Measurements from ENCODE around the gene FAM237A.

FAM237A gene

GRCh38 chr2:206642075-206643025, at the start of gene FAM237A:
Gene FAM237A, plus strand, starts transcription at chr2:206642487. Its CDS starts 1,750 bp downstream, at chr2:206644237.
- FAIRE-seq = no peak
- no peak for DNase-seq (ENCODE audit: extremely low spot score, insufficient read length, low read depth)

GRCh38 chr2:206597717-206598218, 44.5 kb upstream of the FAM237A start:
- DNase-seq (ENCODE audit: extremely low spot score, insufficient read length, low read depth) (no peak), FAIRE-seq (no peak)

GRCh38 chr2:206603243-206603642, 39.0 kb upstream of the FAM237A start:
- DNase-seq (ENCODE audit: extremely low spot score, insufficient read length, low read depth) (no peak), FAIRE-seq (no peak)

DNA sequence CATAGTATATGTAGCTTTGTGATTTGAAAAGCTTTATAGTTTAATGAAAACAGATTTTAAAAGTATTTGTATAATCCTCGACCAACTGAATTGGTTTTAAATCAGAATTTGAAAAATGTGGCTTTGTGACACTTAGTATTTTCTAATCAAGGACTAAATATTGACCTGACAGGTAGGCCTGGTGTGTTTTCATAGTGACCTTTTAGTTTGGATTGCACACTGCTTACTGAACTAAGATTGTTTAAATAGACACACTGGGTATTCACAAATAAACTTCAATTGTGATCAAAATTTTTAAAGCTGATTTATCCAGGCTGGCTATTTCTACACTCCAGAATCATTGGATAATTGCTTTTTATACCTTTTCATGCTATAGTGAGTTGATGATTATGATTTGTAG, 31.8 kb upstream of the FAM237A start:
- DNase-seq (ENCODE audit: extremely low spot score, insufficient read length, low read depth) (no peak), FAIRE-seq (no peak)

DNA sequence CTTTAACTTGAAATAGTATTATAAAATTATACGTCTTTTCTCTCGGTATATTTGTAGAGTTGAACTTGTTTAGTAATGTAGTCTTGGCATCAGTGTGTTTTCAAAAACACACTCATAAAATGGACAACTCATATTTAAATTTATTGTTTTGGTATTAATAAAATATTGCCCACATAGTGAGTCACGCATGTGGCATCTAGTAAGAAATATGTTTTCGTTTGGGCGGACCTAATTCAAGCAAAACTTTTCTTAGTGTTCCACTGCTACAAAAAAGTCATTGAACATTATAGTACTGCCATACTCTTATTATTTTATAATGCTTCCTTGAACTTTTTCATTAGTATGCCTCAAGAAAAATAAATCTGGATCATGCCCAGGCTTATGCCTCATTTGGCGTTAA, 31.1 kb upstream of the FAM237A start:
- no peak for DNase-seq (ENCODE audit: extremely low spot score, insufficient read length, low read depth)
- no peak for FAIRE-seq

GRCh38 chr2:206611736-206612135, 30.6 kb upstream of the FAM237A start:
- FAIRE-seq = no peak
- no peak for DNase-seq (ENCODE audit: extremely low spot score, insufficient read length, low read depth)

- DNase-seq (ENCODE audit: extremely low spot score, insufficient read length, low read depth) (no peak), FAIRE-seq (no peak)
Observed at GRCh38 chr2:206614811-206615210, 27.5 kb upstream of the FAM237A start.

DNA sequence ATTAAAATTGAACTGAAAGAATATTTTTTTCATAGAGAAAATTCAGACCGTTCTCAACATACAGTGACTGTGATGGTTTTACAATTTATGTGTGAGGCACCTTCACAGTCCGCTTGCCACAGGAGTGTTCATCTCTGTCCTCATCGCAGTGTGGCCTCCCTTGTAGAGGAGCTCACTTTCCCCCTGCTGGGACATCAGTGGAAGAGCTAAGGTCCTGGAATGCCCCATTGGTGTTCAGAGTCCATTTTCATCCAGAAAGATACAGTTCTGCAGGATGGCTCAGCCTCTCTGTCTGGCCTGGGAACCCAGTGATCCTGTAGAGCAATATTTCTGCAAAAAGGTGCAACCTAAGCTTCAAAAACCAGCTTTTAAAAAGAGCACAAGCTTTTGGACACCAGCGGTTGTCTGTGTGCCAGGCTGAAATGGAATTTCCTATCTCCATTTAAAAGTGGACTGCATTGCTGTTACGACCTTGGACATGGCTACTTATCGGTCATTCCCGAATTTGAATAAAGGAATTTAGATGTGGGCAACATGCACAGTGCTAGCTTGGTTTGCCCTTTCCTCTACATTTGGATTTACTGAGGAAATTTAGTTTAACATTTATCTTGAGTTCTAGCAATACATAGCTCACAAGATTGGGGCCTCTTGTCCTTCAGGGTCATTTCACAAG, 26.7 kb upstream of the FAM237A start:
- no peak for FAIRE-seq
- DNase-seq (ENCODE audit: extremely low spot score, insufficient read length, low read depth) = no peak

GRCh38 chr2:206616151-206616550, 26.1 kb upstream of the FAM237A start:
- DNase-seq (ENCODE audit: extremely low spot score, insufficient read length, low read depth) (no peak), FAIRE-seq (no peak)

GRCh38 chr2:206619011-206619410, 23.3 kb upstream of the FAM237A start:
- DNase-seq (ENCODE audit: extremely low spot score, insufficient read length, low read depth) = no peak
- FAIRE-seq = no peak

- no peak for FAIRE-seq
- no peak for DNase-seq (ENCODE audit: extremely low spot score, insufficient read length, low read depth)
Observed at GRCh38 chr2:206626108-206626507, 16.2 kb upstream of the FAM237A start.

GRCh38 chr2:206627632-206628031, 14.7 kb upstream of the FAM237A start:
- FAIRE-seq (no peak), DNase-seq (ENCODE audit: extremely low spot score, insufficient read length, low read depth) (no peak)

- DNase-seq (ENCODE audit: extremely low spot score, insufficient read length, low read depth) = no peak
- FAIRE-seq = no peak
Observed at GRCh38 chr2:206631340-206631739, 10.9 kb upstream of the FAM237A start.

DNA sequence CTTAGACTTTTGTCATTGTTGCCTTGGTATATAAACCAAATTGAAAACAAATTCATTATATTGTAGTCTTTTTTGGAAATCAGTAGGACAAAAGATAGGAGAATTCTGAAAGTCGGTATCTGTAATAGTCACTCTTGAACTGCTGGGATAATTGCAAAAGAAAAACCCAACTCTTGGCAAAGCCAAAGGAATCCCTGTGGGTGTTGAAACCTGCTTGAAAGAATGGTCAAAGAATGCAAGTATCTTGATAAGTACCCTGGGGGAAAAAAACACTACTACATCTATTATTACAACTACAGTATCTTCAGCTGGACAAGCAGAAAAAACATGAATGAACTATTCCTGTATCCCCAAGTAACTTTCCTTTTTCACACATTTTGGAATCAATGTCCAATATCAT, 7.3 kb upstream of the FAM237A start:
- no peak for FAIRE-seq
- no peak for DNase-seq (ENCODE audit: extremely low spot score, insufficient read length, low read depth)

DNA sequence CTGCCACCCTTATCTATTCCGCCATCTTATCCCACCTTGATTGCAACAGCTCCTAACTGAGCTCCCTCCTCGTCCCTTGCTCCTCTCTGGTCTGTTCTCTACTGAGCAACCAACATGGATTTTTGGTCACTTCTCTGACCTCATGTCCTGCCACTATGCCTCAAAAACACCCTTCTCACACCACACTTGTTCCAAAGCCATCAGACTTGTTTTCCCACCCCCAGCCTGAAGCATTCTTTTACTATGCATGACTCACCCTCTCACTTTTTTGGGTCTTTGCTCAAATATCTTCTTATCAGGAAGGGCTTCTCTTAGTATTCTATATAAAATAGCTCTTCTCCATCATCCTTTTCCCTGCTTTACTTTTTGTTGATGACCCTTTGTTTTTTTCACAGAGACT, 2.7 kb upstream of the FAM237A start:
- no peak for FAIRE-seq

GRCh38 chr2:206641226-206641625, 1.1 kb upstream of the FAM237A start:
- FAIRE-seq = no peak
- no peak for DNase-seq (ENCODE audit: extremely low spot score, insufficient read length, low read depth)

More for the DNA sequence above, 2.7 kb upstream of the FAM237A start:
- no peak for DNase-seq (ENCODE audit: extremely low spot score, insufficient read length, low read depth)

DNA sequence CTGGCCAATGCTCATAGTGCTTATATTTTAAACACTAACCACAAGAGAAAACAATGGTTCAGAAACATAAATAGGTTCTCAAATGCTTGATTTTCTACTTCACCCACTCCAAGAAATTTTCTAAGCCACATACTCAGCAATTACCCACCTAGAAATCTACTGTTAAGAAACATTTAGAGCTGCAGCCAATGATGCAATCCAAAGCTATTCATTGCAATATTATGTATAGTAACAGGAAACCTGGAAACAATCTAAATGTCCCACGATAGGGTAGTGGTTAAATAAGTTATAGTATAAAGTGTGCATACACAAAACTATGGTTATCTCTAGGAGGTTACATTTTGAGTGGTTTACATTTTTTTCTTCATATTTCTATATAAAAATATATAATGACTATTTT, 5.7 kb downstream of the FAM237A start:
- FAIRE-seq = no peak
- DNase-seq (ENCODE audit: extremely low spot score, insufficient read length, low read depth) = no peak

DNA sequence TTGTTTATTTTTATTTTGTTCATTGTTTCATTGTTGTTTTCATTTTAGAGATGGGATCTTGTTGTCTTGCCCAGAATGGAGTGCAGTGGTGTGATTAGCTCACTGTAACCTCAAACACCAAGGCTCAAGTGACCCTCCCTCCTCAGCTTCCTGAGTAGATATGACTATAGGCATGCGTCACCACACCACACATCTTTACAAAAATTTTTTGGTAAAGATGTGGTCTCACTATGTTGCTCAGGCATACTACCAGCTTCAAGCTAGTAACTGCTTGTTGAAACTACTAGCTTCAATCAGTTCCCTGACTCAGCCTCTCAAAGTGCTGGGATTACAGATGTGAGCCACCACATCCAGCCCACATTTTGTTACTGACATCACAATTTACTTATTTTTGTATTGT, 14.8 kb downstream of the FAM237A start:
- FAIRE-seq (no peak), DNase-seq (ENCODE audit: extremely low spot score, insufficient read length, low read depth) (no peak)

- FAIRE-seq (no peak), DNase-seq (ENCODE audit: extremely low spot score, insufficient read length, low read depth) (no peak)
Observed at GRCh38 chr2:206665251-206665650, 23.0 kb downstream of the FAM237A start.

- DNase-seq (ENCODE audit: extremely low spot score, insufficient read length, low read depth) (no peak), FAIRE-seq (no peak)
Observed at GRCh38 chr2:206670531-206671319, 28.4 kb downstream of the FAM237A start.
